Posterior vena cava (tissue), 2 donors: ENCODE measurements around the gene MYOG. TPM values are rescaled to one million over a fixed set of nuclear protein-coding genes. Genes with fewer than 3 reads are reported as not detected.

Experiments used
- DNase-seq: peaks from one replicate; pipeline ENCODE4 v3.0.0-alpha.2; 2020; ENCODE audit warnings: low spot score
- intact Hi-C, 2 donors: fragments of 100-400 bp; cut with DNase I; formaldehyde crosslinking; loops; one replicate each; pipeline versions ENCODE4 v1.14.1 to v1.14.2; 2022 to 2023
- total RNA-seq, 2 donors: library from RNA; stranded (reverse); fragmentation: NEBNext Ultra II Directional; extraction: Animal tissue kit (Norgen Biotek cat#: 25700); gene quantifications; one replicate each; pipeline ENCODE4 v1.2.1, GENCODE V29; 2021
- donor health status: DM: yes; HTN: yes; CAD: no.
- donor health status: DM: yes; HTN: yes; CAD: no.

The MYOG gene
- total RNA-seq, 2 donors from 2014 or later = not detected

GRCh38 chr1:203077956-203078355 lies 7.9 kb downstream of the MYOG start:
- no peak for DNase-seq
- intact Hi-C loops = no loop called here

GRCh38 chr1:203077367-203077766 lies 8.4 kb downstream of the MYOG start:
- intact Hi-C loops = no loop called here
- no peak for DNase-seq

GRCh38 chr1:203076031-203076511 lies 9.7 kb downstream of the MYOG start:
- intact Hi-C loops = no loop called here
- DNase-seq = no peak

- no peak for DNase-seq
- intact Hi-C loops = no loop called here
Observed at GRCh38 chr1:203075236-203076030, 10.4 kb downstream of the MYOG start.

- no peak for DNase-seq
Observed at GRCh38 chr1:203074610-203075009, 11.2 kb downstream of the MYOG start.

GRCh38 chr1:203073469-203073868 lies 12.3 kb downstream of the MYOG start:
- intact Hi-C loops = no loop called here
- no peak for DNase-seq

More at GRCh38 chr1:203074610-203075009, 11.2 kb downstream of the MYOG start:
- intact Hi-C loops = no loop called here

GRCh38 chr1:203072911-203073310 lies 12.9 kb downstream of the MYOG start:
- DNase-seq = no peak
- intact Hi-C loops = no loop called here

- peak; percentile 4 for DNase-seq
- intact Hi-C loops = no loop called here
Observed at GRCh38 chr1:203072002-203072602, 13.7 kb downstream of the MYOG start.

- no peak for DNase-seq
- intact Hi-C loops = loop anchor here in 1 of 2 donors (2.0 kb wide), 1 partner anchor 64 kb away; no protein-coding TSS in a partner anchor
Observed at GRCh38 chr1:203069030-203069747, 16.6 kb downstream of the MYOG start.

GRCh38 chr1:203066965-203067364 lies 18.8 kb downstream of the MYOG start:
- intact Hi-C loops = no loop called here
- DNase-seq = no peak

GRCh38 chr1:203065986-203066385 lies 19.8 kb downstream of the MYOG start:
- intact Hi-C loops = no loop called here
- no peak for DNase-seq

GRCh38 chr1:203065191-203065590 lies 20.6 kb downstream of the MYOG start:
- DNase-seq = no peak
- intact Hi-C loops = no loop called here

- intact Hi-C loops = no loop called here
- DNase-seq = no peak
Observed at GRCh38 chr1:203063287-203063686, 22.5 kb downstream of the MYOG start.

GRCh38 chr1:203060115-203060514 lies 25.7 kb downstream of the MYOG start:
- intact Hi-C loops = no loop called here
- no peak for DNase-seq

GRCh38 chr1:203059485-203059884 lies 26.3 kb downstream of the MYOG start:
- intact Hi-C loops = no loop called here
- DNase-seq = no peak

- no peak for DNase-seq
- intact Hi-C loops = no loop called here
Observed at GRCh38 chr1:203058676-203058935, 27.2 kb downstream of the MYOG start.

GRCh38 chr1:203057911-203058675 lies 27.7 kb downstream of the MYOG start:
- intact Hi-C loops = no loop called here
- no peak for DNase-seq

GRCh38 chr1:203056516-203056915 lies 29.3 kb downstream of the MYOG start:
- intact Hi-C loops = no loop called here
- no peak for DNase-seq

GRCh38 chr1:203056012-203056411 lies 29.8 kb downstream of the MYOG start:
- intact Hi-C loops = no loop called here
- peak; percentile 68 for DNase-seq
